ENCODE measurements around the gene MYO1F.
"Not testable (repeated sequence)": the region's sequence is repeated elsewhere in the genome, so short reads cannot be mapped to it uniquely, and the experiment has no call there.

Gene MYO1F

DNA sequence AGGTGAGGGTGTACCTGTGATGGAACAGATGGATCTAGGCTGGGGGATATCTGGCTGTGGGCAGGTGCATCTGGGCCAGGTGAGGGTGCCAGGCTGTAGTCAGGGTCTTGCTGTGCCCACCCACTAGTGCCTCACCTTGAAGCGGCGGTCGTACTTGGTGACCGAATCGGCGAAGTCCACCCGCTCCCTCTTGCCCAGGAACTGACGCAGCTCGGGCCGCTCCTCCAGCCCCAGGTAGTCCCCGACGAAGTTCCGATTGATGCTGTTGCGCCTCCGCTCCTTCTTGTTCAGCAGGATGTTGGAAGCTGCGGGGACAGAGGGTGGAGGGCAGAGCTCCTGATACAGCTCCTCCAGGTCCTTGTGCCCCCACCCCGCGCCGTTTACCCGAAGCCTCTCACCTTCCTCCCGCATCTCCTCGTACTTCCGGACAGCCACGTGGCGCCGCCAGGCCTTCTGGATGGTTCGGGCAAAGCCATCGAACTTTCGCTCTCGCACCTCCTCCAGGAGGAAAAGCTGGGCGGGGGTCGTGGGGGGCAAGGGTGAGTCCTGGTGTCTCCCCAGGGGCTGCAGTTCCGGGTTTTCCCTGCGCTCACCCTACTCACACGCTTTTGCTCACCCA is 47.1 kb downstream of the MYO1F start:
- peaks cover 7 to 13% of the 10 kb centered on the region in 2 donors for H3K36me3 ChIP-seq (ENCODE audit: control insufficient read depth in 1 of 2, insufficient read depth in 2 of 2, low read length in 2 of 2)
- H3K4me3 ChIP-seq (ENCODE audit: low read depth in 1 of 2, low read length in 2 of 2), result no peak overlapping the region
- no peak overlapping the region for H3K27ac ChIP-seq (ENCODE audit: low read length)
- H3K4me1 ChIP-seq (ENCODE audit: control insufficient read depth in 1 of 2, insufficient read depth in 2 of 2, low read length in 2 of 2), result peaks cover 3 to 8% of the 10 kb centered on the region in 2 donors
- no peaks in the 10 kb centered on the region for H3K9me3 ChIP-seq (ENCODE audit: control insufficient read depth in 1 of 2, low read length in 2 of 2)
- H3K27me3 ChIP-seq (ENCODE audit: low read depth, low read length), result no peaks in the 10 kb centered on the region

DNA sequence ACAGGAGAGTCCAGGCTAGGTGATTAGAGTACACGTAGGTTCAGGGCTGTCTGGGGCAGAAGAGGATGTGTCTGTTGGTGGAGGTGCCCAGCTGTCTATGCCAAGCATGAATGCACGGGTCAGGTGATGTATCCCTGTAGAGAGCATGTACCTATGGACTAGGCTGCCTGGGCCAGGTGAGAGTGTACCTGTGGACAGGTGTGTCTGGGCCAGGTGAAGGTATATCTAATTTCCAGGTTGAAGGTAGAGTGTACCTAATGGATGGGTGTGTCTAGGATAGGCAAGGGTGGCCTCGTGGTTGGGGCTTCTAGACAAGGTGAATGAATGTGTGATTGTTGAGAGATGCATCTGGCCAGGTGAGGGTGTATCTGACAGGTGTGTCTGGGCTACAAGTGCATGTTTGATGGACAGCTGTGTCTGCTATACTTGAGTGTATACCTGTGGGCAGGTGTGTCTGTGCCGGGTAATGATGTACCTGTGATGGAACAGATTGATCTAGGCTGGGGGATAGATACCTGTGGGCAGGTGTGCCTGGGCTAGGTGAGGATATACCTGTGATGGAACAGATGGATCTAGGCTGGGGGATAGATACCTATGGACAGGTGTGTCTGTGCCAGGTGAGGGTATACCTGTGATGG is 47.8 kb downstream of the MYO1F start:
- no peak overlapping the region for H3K27ac ChIP-seq (ENCODE audit: low read length)

DNA sequence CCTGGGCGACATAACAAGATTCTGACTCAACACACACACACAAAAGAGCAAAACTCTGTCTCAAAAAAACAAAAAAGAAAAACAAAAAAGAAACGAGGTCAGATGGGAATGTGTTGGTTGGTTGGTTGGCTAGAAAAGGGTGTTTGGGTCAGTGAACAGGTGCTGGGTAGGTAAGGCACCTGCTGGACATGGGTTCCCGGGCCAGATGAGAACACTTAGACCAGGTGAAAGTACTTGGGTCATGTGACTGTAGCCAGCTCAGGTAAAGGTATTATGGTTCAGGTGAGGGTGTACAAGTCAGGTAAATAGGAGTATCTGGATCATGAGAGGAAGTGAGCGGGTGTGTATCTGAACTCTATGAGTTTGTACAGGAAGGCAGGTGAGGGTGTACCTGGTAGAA is 48.7 kb downstream of the MYO1F start:
- Histone ChIP-seq H3K4me1 (ENCODE audit: control insufficient read depth in 1 of 2, insufficient read depth in 2 of 2, low read length in 2 of 2) (peaks cover 3 to 8% of the 10 kb centered on the region in 2 donors), H3K27me3 (ENCODE audit: low read depth, low read length) (no peaks in the 10 kb centered on the region), H3K9me3 (ENCODE audit: control insufficient read depth in 1 of 2, low read length in 2 of 2) (no peaks in the 10 kb centered on the region), H3K27ac (ENCODE audit: low read length) (no peak overlapping the region), H3K36me3 (ENCODE audit: control insufficient read depth in 1 of 2, insufficient read depth in 2 of 2, low read length in 2 of 2) (peaks cover 7 to 13% of the 10 kb centered on the region in 2 donors), H3K4me3 (ENCODE audit: low read depth in 1 of 2, low read length in 2 of 2) (no peak overlapping the region)

More for the DNA sequence above, 47.8 kb downstream of the MYO1F start:
- Histone ChIP-seq H3K27me3 (ENCODE audit: low read depth, low read length) (no peaks in the 10 kb centered on the region), H3K36me3 (ENCODE audit: control insufficient read depth in 1 of 2, insufficient read depth in 2 of 2, low read length in 2 of 2) (peaks cover 7 to 13% of the 10 kb centered on the region in 2 donors), H3K4me1 (ENCODE audit: control insufficient read depth in 1 of 2, insufficient read depth in 2 of 2, low read length in 2 of 2) (peaks cover 3 to 8% of the 10 kb centered on the region in 2 donors), H3K9me3 (ENCODE audit: control insufficient read depth in 1 of 2, low read length in 2 of 2) (no peaks in the 10 kb centered on the region), H3K4me3 (ENCODE audit: low read depth in 1 of 2, low read length in 2 of 2) (no peak overlapping the region)

DNA sequence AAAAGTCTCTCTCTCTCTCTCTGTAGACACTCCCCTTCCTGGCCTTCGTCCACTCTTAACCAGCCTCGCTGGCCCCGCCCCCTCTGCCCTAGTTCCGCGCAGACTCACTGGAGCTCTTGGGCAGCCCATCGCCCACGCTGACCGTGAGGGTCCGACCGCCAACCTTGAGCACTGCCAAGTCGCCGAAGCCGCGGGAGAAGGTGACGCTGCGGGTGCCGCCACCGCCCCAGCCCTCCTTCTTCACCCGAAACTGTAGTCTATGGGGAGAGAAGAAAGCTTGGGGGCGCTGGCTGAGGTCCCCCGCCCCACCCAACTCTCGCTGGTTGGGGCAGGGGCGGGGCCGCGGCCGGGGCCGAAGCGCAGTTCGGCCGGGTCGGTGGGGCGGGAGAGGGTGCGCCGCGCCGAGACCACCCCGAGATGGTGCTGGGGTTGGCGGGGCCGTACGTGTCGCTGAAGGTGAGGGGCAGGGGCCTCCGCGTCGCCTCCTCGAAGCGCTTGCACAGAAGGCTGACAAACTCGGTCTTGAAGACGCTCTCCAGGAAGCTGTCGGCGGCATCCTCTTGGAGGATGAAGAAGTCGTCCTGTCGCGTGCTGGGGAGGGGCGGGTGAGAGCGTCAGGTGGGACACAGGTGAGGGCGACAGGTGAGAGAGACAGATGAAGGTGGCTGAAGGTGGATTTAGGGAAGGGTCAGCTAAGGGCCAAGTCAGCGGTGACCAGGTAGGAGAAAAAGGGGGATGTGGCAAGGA is 50.7 kb downstream of the MYO1F start:
- Histone ChIP-seq H3K27ac (ENCODE audit: low read length) (peak overlapping the region; percentile 56), H3K9me3 (ENCODE audit: control insufficient read depth in 1 of 2, low read length in 2 of 2) (no peaks in the 10 kb centered on the region), H3K36me3 (ENCODE audit: control insufficient read depth in 1 of 2, insufficient read depth in 2 of 2, low read length in 2 of 2) (peaks cover 13% of the 10 kb centered on the region in 2 donors), H3K27me3 (ENCODE audit: low read depth, low read length) (no peaks in the 10 kb centered on the region), H3K4me1 (ENCODE audit: control insufficient read depth in 1 of 2, insufficient read depth in 2 of 2, low read length in 2 of 2) (peaks cover 3 to 8% of the 10 kb centered on the region in 2 donors), H3K4me3 (ENCODE audit: low read depth in 1 of 2, low read length in 2 of 2) (peak overlapping the region; percentile 69 to 86)

DNA sequence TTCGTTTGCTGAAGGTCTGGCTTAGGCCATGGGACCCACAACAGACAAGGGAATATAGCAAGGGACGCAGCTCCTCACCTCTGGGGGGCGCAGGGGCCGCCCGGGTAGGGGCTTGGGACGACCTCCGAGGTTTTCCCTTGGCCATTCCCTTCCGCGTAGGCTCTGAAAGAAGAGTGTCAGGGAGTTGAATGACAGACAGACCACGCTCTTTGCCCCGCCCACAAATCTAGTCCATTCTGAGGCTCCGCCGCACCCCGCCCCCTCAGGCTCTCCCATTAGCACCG is 51.9 kb downstream of the MYO1F start:
- Histone ChIP-seq H3K4me3 (ENCODE audit: low read depth in 1 of 2, low read length in 2 of 2) (peak overlapping the region; percentile 47 to 68), H3K36me3 (ENCODE audit: control insufficient read depth in 1 of 2, insufficient read depth in 2 of 2, low read length in 2 of 2) (peaks cover 13% of the 10 kb centered on the region in 2 donors), H3K27ac (ENCODE audit: low read length) (peak overlapping the region; percentile 84), H3K9me3 (ENCODE audit: control insufficient read depth in 1 of 2, low read length in 2 of 2) (no peaks in the 10 kb centered on the region), H3K4me1 (ENCODE audit: control insufficient read depth in 1 of 2, insufficient read depth in 2 of 2, low read length in 2 of 2) (peaks cover 3 to 8% of the 10 kb centered on the region in 2 donors), H3K27me3 (ENCODE audit: low read depth, low read length) (no peaks in the 10 kb centered on the region)

DNA sequence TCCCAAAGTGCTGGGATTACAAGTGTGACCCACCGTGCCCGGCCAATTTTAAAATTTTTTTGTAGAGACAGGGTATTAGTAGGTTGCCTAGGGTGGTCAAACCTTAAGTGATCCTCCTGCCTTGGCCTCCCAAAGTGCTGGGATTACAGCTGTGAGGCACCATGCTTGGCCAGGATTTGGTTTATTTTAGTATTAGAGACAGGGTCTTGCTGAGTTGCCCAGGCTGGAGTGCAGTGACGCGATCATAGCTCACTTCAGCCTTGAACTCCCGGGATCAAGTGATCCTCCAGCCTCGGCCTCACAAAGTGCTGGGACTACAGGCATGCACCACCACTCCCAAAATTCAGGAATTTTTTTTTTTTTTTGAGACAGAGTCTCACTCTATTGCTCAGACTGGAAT is 57.9 kb downstream of the MYO1F start:
- Histone ChIP-seq H3K36me3 (ENCODE audit: control insufficient read depth in 1 of 2, insufficient read depth in 2 of 2, low read length in 2 of 2) (peaks cover 0 to 6% of the 10 kb centered on the region in 2 donors), H3K4me3 (ENCODE audit: low read depth in 1 of 2, low read length in 2 of 2) (no peak overlapping the region), H3K9me3 (ENCODE audit: control insufficient read depth in 1 of 2, low read length in 2 of 2) (no peaks in the 10 kb centered on the region), H3K4me1 (ENCODE audit: control insufficient read depth in 1 of 2, insufficient read depth in 2 of 2, low read length in 2 of 2) (peaks cover 0 to 3% of the 10 kb centered on the region in 2 donors), H3K27ac (ENCODE audit: low read length) (no peak overlapping the region), H3K27me3 (ENCODE audit: low read depth, low read length) (no peaks in the 10 kb centered on the region)

DNA sequence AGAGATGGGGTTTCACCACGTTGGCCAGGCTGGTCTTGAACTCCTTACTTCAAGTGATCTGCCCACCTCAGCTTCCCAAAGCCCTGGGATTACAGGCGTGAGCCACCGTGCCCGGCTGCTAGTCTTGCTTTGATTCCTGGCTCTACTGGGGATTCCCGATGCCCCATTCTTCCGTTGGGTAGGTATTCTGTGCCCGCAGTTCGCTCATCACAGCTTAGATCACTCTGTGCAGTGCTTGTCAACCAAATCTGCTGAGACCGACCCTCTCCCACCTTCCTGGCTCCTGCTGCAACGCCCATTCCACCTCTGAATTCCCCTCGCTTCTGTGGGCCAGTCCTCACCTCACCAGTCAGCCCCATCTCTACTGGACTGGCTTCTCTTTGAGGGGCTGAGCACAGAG is 58.7 kb downstream of the MYO1F start:
- Histone ChIP-seq H3K27me3 (ENCODE audit: low read depth, low read length) (no peaks in the 10 kb centered on the region), H3K36me3 (ENCODE audit: control insufficient read depth in 1 of 2, insufficient read depth in 2 of 2, low read length in 2 of 2) (peaks cover 0 to 9% of the 10 kb centered on the region in 2 donors), H3K9me3 (ENCODE audit: control insufficient read depth in 1 of 2, low read length in 2 of 2) (no peaks in the 10 kb centered on the region), H3K27ac (ENCODE audit: low read length) (no peak overlapping the region), H3K4me1 (ENCODE audit: control insufficient read depth in 1 of 2, insufficient read depth in 2 of 2, low read length in 2 of 2) (peaks cover 0 to 4% of the 10 kb centered on the region in 2 donors), H3K4me3 (ENCODE audit: low read depth in 1 of 2, low read length in 2 of 2) (no peak overlapping the region)

DNA sequence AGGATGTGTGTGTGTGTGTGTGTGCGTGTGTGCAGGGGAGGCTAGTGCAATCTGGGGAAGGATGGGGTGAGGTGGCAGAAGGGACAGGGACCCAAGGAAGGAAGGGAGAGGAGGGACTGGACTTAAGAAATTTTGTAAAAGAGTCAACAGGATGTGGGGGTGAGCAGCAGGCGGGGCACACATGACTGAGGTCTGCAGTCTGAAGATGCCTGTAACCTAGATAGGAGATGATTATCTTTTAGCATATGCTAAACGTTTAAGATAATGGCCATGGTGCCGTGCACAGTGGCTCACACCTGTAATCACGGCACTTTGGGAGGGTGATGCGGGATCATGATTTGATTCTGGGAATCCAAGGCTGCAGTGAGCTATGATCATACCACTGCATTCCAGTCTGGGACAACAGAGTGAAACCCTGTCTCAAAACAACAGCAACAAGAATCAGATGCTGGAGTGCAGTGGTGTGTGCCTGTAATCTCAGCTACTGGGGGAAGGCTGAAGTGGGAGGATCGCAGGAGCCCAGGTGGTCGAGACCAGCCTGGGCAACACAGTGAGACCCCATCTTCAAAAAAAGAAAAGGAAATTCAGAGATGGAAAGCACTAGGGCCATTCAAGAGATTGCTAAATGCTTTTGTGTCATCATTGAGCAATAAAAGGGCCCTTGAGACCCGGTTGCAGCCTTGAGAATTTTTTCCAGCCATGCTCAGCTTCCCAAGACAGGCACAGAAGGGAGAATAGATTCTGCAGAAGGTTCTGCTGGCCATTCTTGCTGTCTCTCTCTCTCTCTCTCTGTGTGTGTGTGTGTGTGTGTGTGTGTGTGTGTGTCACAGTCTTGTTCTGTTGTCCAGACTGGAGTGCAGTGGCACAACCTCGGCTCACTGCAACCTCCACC is 59.4 kb downstream of the MYO1F start:
- Histone ChIP-seq H3K27ac (ENCODE audit: low read length) (no peak overlapping the region), H3K27me3 (ENCODE audit: low read depth, low read length) (no peaks in the 10 kb centered on the region), H3K4me3 (ENCODE audit: low read depth in 1 of 2, low read length in 2 of 2) (no peak overlapping the region), H3K4me1 (ENCODE audit: control insufficient read depth in 1 of 2, insufficient read depth in 2 of 2, low read length in 2 of 2) (peaks cover 4 to 11% of the 10 kb centered on the region in 2 donors), H3K9me3 (ENCODE audit: control insufficient read depth in 1 of 2, low read length in 2 of 2) (no peaks in the 10 kb centered on the region), H3K36me3 (ENCODE audit: control insufficient read depth in 1 of 2, insufficient read depth in 2 of 2, low read length in 2 of 2) (peaks cover 0 to 9% of the 10 kb centered on the region in 2 donors)

DNA sequence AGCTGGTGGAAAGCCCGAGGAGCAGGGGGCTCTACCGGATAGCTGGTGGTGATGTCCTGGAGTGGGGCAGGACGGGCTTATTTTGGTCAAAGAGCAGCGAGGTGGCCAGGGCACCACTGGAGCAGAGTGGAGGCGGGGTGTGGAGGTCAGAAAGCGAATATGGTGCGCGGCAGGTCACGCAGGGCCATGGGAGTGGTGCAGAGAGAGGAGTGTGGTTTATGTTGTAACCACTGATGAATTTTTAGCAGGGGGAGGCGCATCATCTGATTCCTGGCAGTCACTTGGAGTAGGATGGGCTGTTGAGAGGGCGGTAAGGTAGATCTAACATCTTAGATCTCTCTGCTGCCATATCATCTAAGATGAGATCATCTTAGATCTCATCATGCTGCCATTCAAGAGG is 61.9 kb downstream of the MYO1F start:
- Histone ChIP-seq H3K27me3 (ENCODE audit: low read depth, low read length) (no peaks in the 10 kb centered on the region), H3K36me3 (ENCODE audit: control insufficient read depth in 1 of 2, insufficient read depth in 2 of 2, low read length in 2 of 2) (peaks cover 0 to 3% of the 10 kb centered on the region in 2 donors), H3K9me3 (ENCODE audit: control insufficient read depth in 1 of 2, low read length in 2 of 2) (no peaks in the 10 kb centered on the region), H3K4me1 (ENCODE audit: control insufficient read depth in 1 of 2, insufficient read depth in 2 of 2, low read length in 2 of 2) (peaks cover 4 to 24% of the 10 kb centered on the region in 2 donors), H3K4me3 (ENCODE audit: low read depth in 1 of 2, low read length in 2 of 2) (no peak overlapping the region), H3K27ac (ENCODE audit: low read length) (no peak overlapping the region)

DNA sequence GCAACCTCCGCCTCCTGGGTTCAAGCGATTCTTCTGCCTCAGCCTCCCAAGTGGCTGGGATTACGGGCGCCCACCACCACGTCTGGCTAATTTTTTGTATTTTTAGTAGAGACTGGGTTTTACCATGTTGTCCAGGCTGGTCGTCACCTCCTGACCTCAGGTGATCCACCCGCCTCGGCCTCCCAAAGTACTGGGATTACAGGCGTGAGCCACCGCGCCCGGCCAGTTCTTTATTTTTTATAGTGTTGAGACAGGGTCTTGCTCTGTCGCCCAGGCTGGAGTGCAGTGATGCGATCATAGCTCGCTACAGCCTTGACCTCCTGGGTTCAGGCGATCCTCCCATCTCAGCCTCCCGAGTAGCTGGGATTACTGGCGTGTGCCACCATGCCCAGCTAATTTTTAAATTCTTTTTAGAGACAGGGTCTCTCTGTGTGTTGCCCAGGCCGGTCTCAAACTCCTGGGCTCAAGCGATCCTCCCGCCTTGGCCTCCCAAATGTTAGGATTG is 62.7 kb downstream of the MYO1F start:
- not testable (repeated sequence) for H3K36me3 ChIP-seq (ENCODE audit: control insufficient read depth in 1 of 2, insufficient read depth in 2 of 2, low read length in 2 of 2); H3K9me3 ChIP-seq (ENCODE audit: control insufficient read depth in 1 of 2, low read length in 2 of 2); H3K27me3 ChIP-seq (ENCODE audit: low read depth, low read length)
- Histone ChIP-seq H3K4me1 (ENCODE audit: control insufficient read depth in 1 of 2, insufficient read depth in 2 of 2, low read length in 2 of 2) (peaks cover 4 to 24% of the 10 kb centered on the region in 2 donors), H3K27ac (ENCODE audit: low read length) (peak overlapping the region; percentile 87), H3K4me3 (ENCODE audit: low read depth in 1 of 2, low read length in 2 of 2) (peak overlapping the region; percentile 65 to 67)
